HTERT RPE-1 (cell line): ENCODE data around the gene GDF2.

Source experiments
- in situ Hi-C: fragments of 300-500 bp; cut with MboI; formaldehyde crosslinking; loops from 4 replicates; pipeline ENCODE4 v1.14.3; 2020; ENCODE audit warnings: low sequenced_read_pairs

The GDF2 gene

DNA sequence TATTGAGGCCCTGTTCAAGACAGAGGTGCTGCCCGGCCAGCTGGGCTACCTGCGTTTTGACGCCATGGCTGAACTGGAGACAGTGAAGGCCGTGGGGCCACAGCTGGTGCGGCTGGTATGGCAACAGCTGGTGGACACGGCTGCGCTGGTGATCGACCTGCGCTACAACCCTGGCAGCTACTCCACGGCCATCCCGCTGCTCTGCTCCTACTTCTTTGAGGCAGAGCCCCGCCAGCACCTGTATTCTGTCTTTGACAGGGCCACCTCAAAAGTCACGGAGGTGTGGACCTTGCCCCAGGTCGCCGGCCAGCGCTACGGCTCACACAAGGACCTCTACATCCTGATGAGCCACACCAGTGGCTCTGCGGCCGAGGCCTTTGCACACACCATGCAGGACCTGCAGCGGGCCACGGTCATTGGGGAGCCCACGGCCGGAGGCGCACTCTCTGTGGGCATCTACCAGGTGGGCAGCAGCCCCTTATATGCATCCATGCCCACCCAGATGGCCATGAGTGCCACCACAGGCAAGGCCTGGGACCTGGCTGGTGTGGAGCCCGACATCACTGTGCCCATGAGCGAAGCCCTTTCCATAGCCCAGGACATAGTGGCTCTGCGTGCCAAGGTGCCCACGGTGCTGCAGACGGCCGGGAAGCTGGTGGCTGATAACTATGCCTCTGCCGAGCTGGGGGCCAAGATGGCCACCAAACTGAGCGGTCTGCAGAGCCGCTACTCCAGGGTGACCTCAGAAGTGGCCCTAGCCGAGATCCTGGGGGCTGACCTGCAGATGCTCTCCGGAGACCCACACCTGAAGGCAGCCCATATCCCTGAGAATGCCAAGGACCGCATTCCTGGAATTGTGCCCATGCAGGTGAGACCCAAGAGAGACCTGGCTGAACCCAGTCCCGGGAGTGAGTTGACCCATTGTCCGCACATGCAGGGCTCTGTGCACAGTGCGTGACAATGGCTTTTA lies 28.7 kb downstream of the GDF2 start:
- in situ Hi-C loops, result no loop called here

DNA sequence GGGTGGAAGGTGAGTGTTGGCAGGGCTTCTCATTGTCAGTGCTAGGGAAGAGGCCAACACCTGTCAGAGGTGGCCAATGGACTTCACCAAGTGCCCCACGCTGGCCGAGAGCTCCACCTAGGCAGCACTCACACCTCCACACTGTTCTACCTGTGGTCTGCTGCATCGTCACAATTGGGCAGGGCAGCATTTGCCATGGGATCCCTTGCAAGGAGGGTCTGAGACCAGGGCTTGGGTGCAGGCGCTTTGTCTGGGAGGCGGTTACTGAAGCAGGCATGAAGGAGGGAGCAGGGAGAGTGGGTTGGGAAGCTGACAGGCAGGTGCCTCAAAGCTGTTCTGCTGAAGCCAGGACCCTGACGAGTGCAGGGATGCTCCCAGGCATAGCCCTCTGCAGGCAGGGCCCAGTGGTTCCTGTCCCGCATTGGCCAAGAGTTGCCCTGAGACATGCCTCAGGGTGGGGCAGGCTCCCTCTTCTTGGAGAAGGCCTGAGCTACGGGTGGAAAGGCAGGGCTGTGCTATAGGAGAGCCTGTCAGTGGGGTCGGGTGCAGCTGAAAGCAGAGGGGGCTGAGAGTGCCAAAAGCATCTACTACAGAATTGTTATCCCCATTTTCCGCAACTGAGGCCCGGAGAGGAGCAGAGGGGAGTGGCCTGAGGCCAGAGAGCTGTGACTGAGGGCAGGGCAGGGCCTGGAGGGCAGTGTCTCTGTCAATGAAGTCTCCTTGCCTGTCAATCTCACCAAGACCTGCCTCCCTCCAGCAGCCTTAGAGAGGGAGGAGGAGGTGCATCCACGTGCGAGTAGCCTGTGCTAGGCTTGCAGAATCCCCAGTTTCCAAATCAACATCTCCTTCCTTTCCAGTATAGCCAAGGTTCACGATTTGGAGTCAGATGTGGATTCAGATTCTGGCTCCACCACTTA lies 29.9 kb downstream of the GDF2 start:
- in situ Hi-C loops, result no loop called here

DNA sequence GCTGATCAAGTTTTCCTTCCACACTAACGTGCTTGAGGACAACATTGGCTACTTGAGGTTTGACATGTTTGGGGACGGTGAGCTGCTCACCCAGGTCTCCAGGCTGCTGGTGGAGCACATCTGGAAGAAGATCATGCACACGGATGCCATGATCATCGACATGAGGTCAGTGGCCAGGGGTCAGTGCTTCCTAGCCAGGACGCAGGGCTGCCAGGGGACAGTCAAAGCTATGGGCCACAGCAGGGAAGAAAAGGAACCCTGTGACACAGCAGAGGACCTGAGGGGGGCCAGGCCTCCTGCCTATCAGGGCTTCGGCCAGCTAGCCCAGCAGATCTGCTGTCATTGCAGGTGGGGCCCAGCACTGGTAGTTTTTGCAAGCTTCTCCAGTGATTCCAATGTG lies 31.1 kb downstream of the GDF2 start:
- in situ Hi-C loops, result no loop called here

DNA sequence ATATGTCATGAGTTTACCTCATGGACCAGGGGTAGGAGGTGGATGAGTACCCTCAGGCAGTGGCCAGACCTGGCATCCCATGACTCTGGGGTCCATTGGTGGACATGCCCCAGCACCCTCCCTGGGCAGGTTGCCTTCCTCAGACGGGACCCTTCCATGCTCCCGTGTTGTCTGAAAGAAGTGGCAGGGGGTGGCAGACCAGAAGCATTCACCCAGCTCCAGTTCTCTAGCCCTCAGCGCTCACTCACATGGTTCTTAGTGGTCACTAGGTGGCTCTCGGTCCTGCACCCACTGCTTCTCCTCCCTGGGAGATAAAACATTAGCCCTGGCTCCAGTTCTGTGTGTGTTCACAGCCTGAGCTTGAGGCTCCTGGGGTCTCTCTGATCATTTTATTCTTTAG lies 31.9 kb downstream of the GDF2 start:
- in situ Hi-C loops, result no loop called here

DNA sequence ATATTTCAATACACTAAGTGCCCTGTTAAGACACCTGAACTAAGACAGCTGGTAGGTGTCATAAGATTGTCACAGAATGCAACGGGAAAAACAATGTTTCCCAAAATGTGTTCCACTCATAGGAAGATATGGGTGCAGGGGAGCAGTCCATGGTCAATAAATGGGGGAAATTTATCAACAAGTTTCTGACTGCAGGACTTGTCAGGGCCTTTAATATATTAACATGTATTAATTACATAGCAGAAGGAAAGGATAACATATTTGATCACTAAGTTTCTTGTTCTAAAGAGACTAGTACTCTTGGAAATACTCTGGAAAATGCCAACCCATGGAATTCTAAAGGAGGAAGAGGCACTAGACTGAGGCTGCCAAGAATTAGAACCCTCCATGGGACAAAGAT lies 32.6 kb downstream of the GDF2 start:
- in situ Hi-C loops, result no loop called here

DNA sequence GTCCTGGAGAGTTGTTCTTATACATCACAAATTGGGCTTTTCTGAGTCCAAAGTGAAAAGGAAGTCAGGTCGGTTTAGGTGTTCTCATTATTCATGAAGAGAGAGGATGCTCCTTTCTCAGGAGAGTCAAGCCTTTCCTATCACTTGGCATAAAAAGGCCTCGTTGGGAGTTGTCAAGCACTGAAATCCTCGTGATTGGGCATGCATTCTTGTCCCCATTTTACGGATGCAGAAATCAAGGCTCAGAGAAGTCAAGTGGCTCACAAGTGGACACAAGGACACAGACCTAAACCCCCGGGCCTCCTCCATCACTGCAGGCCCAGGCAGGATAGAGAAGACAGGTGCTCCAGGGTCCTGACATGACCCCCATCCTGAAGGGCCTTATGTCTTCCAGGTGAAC lies 34.5 kb downstream of the GDF2 start:
- in situ Hi-C loops, result no loop called here

DNA sequence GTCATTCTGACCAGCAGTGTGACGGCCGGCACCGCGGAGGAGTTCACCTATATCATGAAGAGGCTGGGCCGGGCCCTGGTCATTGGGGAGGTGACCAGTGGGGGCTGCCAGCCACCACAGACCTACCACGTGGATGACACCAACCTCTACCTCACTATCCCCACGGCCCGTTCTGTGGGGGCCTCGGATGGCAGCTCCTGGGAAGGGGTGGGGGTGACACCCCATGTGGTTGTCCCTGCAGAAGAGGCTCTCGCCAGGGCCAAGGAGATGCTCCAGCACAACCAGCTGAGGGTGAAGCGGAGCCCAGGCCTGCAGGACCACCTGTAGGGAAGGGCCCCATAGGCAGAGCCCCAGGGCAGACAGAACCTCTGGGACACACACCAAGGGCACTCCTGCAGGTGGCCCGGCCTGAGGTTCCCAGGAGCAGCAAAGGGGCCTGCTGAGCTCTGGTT lies 34.9 kb downstream of the GDF2 start:
- in situ Hi-C loops, result no loop called here

DNA sequence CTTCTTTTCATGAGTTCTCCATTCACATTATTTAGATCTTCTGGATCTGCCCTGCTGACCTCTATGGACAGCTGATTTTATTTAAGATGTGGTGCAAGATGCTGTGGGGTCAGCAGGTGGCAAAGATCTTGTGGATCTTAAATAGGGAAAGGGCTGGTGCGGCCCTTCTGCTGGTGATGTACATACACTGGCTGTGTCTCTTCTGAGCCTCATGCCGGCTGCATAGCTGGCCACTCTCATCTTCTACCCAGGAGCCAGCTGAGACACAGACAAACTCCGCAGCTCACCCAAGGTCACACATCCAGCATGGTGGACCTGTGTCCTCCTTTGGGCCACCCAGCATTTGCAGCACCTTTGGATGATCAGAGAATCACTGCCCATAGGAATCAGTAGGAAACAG lies 35.7 kb downstream of the GDF2 start:
- in situ Hi-C loops, result no loop called here

DNA sequence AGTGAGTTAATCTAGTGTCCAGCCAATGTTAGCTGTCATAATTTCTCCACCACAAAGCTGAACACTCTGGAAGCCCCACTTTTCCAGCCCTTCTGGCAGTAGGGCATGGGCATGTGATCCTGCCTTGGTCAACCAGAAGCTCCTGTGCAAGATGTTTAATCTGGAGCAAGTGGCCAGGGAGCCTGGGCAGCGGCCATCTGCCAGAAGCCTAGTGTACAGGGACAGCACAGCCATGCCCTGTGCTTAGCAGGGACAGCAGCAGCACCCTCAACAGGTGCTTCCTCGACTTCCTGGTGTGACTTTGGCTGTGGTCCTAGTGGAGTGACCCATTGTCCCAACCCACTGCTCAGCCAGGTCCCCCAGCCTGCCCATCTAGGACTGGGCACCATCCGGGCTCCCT lies 36.2 kb downstream of the GDF2 start:
- in situ Hi-C loops, result no loop called here

DNA sequence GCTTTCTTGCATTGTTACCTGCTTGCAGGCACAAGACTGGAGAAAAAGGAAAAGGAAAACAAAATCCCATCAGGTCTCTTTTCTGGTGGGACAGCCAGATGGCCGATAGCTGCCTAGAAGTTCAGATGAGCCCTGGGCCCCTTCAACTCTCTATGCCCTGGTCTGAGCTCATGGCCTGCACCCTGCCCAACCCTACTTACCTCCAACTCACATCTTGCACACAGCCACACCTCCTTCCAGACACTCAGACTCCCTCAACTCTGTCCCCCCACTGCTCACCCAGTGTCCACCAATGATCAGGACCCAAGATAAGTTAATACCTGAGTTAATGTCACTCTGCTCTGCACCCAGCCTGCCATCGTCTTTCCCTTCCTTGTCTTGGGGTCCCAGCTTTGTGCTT lies 36.8 kb downstream of the GDF2 start:
- in situ Hi-C loops, result no loop called here

DNA sequence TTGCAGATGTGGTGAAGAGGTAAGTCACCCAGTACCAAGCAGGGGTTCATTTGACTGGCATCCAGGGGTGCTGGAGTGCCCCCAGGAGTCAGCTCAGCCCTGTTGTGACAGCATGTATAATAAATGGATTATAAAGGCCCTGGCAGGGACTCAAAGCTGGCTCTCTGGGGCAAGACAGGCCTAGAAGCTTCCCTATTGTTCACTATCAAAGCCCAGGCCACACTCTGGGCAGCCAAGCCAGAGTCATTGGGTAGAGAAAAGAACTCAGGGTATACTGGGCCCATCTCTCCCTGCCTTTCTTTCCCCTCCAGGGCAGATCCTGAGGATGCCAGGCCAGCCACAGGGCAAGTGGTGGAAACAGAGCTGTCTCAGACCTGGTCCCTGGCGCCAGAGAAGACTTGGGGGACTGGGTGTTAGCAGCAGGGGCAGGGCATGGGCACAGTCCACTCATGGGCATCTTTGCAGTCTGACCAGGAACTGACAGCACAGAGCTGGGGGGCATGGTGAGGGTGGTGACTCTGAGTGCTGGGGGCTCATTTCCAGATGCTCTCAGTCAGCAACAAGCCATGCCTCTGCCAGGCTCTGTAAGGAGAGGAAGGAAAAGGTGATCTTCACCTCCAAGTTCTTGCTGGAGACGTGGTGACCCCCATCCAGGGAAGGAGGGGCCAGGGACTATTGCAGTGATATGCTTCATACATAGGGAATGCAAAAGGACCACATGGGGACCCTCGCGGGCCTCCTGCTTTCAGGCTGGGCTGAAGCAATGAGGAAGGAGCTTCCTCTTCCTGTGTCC lies 37.6 kb downstream of the GDF2 start:
- in situ Hi-C loops, result no loop called here

DNA sequence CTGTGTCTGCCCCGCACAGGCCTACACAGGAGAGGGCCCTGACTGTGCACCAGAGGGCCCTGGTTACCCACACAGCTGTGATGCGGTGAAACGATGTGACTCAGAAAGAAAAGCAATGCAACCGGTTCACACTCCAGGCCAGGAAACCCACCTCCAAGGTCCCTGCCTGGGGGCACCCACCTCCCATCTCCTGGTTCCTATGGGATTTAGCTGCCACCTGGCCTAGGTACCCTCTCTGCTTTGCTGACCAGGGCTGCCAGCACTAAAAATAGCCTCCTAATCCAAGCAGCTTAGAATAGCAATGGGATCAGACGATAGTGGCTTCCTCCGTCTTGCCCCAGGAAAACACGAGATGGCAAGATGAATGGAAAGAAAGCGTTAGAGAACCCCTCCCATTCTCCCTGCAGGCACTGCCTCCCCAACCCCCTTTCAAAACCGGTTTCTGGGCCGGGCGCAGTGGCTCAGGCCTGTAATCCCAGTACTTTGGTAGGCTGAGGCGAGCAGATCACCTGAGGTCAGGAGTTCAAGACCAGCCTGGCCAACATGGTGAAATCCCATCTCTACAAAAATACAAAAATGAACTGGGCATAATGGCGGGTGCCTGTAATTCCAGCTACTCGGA lies 38.3 kb downstream of the GDF2 start:
- in situ Hi-C loops, result no loop called here

DNA sequence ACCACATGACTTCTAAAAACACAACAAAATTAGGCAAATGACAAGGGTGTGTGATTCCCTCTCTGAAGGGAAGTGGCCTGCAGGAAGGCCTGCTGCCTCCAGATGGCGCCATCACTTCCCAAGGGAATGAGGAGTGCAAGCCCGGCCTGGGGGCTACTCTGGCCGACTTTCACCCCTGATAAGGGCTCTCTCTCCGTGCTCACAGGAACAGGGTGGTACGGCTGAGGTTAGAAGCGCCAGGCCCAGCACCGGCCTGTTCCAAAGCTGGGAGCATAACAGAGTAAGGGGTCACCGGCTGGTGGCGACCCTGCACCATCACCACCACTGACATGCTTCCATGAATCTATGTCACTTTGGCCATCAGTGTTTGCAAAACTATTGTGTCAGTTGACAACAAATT lies 39.0 kb downstream of the GDF2 start:
- in situ Hi-C loops, result no loop called here

DNA sequence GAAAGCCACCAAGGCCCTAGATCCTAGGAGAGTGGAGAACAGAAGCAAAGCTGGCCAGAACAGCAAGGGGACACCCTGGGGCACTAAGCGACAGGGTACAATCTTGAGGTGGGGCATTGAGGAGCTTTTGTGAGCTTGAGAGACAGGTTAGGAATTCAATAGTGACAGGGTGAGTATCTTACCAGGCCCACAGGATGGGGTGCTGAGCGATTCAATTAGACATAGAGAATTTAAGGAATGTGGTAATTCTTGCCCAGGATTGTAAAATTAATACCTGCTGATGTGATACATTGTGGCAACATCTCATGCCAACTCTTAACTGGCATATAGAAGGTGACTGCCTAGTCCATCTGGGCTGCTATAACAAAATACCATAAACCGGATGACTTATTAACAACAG lies 39.9 kb downstream of the GDF2 start:
- in situ Hi-C loops, result no loop called here

DNA sequence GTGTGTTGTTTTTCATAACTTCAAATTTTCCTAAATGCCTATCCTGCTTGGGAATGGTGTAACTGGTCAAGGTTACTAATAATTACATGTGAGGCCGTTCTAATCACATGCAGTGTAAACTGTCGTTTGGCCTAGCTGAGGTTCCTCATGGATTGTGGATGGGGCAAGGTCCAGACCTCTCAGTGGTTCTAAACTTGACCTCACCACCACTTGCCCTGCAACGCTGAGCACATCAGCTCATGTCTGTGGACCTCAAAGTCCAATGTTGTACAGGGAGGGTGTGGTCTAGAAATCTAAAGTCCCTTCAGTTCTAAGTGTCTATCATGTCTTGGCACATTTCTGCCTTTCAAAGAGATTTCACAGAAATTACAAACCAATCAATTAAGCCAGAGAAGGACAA lies 41.5 kb downstream of the GDF2 start:
- in situ Hi-C loops, result no loop called here

DNA sequence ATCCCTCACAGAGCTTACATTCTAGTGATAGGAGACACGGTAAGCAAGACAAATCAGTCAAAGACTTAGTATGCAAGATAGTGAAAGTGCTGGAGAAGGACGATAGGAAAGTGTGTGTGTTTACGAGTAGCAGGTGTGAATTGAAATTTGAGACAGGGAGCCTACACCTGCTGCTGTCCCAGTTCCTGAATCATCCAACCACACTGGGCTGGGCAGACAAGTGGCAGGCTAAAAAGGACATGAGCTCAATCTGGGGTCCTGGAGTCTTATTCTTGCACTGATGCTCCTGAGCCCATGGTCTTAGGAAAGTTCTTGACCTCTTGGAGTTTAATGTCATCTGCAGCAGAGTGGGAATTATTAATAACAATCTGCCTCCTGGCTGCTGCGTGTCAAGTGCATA lies 42.1 kb downstream of the GDF2 start:
- in situ Hi-C loops, result no loop called here

DNA sequence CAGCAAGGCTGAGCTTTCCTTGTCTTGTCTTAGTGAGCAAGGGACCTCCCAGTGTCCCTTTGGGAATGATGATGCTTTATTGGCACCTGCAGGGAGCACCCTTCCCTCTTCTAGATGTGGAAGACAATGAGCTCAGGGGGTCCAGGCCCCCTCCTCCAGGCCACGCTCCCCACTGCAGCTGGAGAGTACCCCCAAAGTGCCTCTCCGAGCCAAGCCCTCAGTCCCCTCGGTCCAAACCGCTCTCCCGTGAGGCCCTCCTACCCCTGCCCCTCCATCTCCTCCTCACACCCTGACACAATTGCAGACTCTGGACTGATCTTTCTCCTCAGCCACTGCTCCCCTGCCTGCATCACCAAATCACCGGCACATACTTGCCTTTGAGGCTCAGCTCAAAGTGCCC lies 42.7 kb downstream of the GDF2 start:
- in situ Hi-C loops, result no loop called here

DNA sequence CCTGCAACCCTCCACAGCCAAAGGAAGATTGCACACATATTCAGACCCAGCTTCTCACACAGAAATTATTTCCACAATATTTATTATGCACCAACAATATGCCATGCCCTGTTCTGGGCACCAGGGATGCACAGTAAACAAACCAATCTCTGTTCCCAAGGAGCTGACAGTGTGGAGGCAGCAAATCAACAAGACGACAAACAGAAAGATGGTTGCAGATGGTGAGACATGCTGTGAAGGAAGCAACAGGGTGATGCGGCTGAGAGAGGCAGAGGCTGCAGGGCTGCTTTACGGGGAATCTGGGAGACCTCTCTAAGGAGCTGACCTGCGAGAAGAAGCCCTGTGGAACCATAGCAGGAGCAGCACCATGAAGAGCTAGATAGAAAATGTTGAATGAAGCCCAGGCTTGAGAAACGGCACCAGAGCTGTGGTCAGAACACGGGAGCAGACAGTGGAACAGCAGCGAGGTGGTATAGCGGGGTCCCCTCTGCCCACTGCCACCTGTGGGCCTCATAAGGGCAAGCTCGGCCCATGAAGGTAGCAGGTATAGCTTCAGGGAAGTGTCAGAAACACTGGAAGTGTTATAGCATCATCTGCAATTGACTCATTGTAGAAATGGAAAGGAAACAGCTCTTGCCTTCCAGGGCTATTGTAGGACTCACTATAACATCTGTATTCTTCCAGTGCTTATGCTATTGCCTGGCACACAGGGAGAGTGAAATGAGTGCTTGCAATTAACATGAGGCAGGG lies 43.4 kb downstream of the GDF2 start:
- in situ Hi-C loops, result no loop called here

DNA sequence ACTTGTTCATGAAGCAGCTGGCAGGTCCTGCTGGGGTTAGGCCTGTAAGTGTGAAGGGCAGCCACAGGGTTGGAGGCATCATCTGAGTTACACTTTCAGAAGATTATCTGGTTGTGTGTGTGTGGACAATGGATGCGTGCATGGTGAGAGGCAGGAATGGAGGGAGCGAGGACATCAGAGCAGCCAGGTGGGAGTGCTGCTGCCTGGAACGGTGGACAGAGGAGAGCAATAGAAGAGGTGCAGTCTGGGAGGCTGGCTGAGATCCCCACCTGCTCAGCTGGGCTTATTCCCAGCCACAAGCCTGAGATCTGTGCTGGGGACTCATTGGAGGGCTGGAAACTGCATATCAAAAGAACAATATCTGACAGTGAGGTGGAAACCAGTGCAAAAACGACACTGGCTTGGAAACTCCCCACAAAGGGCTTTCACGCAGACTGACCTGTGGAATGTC lies 44.0 kb downstream of the GDF2 start:
- in situ Hi-C loops, result no loop called here
